ENCODE results near the gene DNAH17. TPM values are rescaled to one million over a fixed set of nuclear protein-coding genes. Genes with fewer than 3 reads are reported as not detected.

The DNAH17 gene
- total RNA-seq, 2 donors from 2014 or later = 0.13 to 0.64 TPM

DNA sequence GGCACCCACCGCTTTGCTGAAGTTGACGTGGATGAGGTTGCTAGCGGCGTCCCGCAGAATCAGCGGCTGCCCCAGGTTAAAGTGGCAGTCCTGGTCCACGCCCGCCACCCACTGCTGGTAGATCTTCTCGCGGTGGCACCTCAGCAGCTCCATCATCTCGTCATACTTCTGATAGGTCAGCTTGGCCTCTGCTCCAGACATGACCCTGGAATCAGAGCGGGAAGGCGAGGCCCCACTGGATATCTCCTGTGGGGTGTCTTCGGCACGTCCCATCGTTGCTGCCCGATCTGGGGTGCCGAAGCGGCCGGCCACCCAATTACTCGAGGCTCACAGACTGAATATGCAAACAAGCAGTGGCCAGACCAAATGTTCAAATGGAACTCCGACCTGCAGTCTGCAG is 16.5 kb downstream of the DNAH17 start:
- TF ChIP-seq, protein P1, sequence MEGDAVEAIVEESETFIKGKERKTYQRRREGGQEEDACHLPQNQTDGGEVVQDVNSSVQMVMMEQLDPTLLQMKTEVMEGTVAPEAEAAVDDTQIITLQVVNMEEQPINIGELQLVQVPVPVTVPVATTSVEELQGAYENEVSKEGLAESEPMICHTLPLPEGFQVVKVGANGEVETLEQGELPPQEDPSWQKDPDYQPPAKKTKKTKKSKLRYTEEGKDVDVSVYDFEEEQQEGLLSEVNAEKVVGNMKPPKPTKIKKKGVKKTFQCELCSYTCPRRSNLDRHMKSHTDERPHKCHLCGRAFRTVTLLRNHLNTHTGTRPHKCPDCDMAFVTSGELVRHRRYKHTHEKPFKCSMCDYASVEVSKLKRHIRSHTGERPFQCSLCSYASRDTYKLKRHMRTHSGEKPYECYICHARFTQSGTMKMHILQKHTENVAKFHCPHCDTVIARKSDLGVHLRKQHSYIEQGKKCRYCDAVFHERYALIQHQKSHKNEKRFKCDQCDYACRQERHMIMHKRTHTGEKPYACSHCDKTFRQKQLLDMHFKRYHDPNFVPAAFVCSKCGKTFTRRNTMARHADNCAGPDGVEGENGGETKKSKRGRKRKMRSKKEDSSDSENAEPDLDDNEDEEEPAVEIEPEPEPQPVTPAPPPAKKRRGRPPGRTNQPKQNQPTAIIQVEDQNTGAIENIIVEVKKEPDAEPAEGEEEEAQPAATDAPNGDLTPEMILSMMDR (conservative IDR thresholded peaks at IDR 0.05) = no peak
- H3K27ac ChIP-seq (ENCODE audit: low read depth, low read length) = no peak overlapping the region
- DNase-seq = no peak
- no peaks in the 10 kb centered on the region for H3K4me1 ChIP-seq (ENCODE audit: control insufficient read depth, insufficient read depth, low read length)
- 95 to 97% methylated on average over 19 to 22 of the region's 22 CpGs for WGBS, 2 experiments (ENCODE audit: insufficient coverage in 1 of 2, insufficient read length in 1 of 2)
- H3K27me3 Mint-ChIP-seq (ENCODE audit: insufficient read depth) = peaks cover 2% of the 10 kb centered on the region
- no peak overlapping the region for H3K9ac ChIP-seq (ENCODE audit: extremely low read depth, low read length, poor library complexity, severe bottlenecking)
- no peaks in the 10 kb centered on the region for H3K36me3 Mint-ChIP-seq (ENCODE audit: low read depth)
- H3K36me3 ChIP-seq (ENCODE audit: control insufficient read depth, insufficient read depth, low read length) = no peaks in the 10 kb centered on the region
- H3K4me1 Mint-ChIP-seq = no peaks in the 10 kb centered on the region
- H3K9me3 Mint-ChIP-seq = no peaks in the 10 kb centered on the region
- no peaks in the 10 kb centered on the region for H3K27me3 ChIP-seq (ENCODE audit: control insufficient read depth, insufficient read depth, low read length, poor library complexity, severe bottlenecking)
- no peak overlapping the region for H3K4me3 ChIP-seq (ENCODE audit: low read length)
- no peaks in the 10 kb centered on the region for H3K9me3 ChIP-seq (ENCODE audit: control insufficient read depth, low read length)
- H3K4me3 Mint-ChIP-seq = no peak overlapping the region
- H3K27ac Mint-ChIP-seq = no peak overlapping the region

DNA sequence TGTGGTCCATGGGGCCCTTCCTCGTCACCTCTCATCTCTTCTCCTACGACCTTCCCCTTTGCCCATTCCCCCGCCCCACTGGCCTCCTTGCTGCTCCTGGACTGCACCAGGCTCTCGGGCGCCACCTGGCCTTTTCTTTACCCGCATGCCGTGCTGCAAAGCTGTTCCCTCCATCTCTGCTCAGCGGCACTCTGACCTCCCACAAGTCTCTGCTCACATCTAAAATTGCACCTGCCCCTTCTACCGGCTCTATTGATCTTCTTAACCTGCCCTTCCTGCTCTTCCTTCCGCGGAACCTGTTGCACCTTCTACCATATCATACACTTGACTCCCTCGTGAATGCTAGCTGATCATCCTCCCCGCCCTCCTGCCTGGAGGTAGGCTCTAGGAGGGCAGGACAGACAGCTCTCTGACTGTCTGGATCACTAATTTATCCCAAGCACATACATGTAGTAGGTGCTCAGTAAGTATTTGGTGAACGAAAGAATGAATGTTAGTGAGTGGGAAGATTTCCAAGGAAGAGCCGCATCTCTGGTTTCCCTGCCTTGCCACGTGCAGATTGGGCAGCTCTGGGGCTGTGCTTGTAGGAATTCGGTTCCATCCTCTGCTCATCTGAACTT is 17.3 kb downstream of the DNAH17 start:
- Mint-ChIP-seq H3K27ac (no peak overlapping the region), H3K4me3 (no peak overlapping the region), H3K4me1 (no peaks in the 10 kb centered on the region), H3K27me3 (ENCODE audit: insufficient read depth) (no peaks in the 10 kb centered on the region), H3K9me3 (no peaks in the 10 kb centered on the region), H3K36me3 (ENCODE audit: low read depth) (no peaks in the 10 kb centered on the region)
- WGBS, 2 experiments (ENCODE audit: insufficient coverage in 1 of 2, insufficient read length in 1 of 2) = 72 to 75% methylated on average over 10 to 17 of the region's 17 CpGs
- Histone ChIP-seq H3K4me3 (ENCODE audit: low read length) (no peak overlapping the region), H3K27me3 (ENCODE audit: control insufficient read depth, insufficient read depth, low read length, poor library complexity, severe bottlenecking) (no peaks in the 10 kb centered on the region), H3K9ac (ENCODE audit: extremely low read depth, low read length, poor library complexity, severe bottlenecking) (no peak overlapping the region), H3K36me3 (ENCODE audit: control insufficient read depth, insufficient read depth, low read length) (no peaks in the 10 kb centered on the region), H3K27ac (ENCODE audit: low read depth, low read length) (no peak overlapping the region), H3K9me3 (ENCODE audit: control insufficient read depth, low read length) (no peaks in the 10 kb centered on the region), H3K4me1 (ENCODE audit: control insufficient read depth, insufficient read depth, low read length) (no peaks in the 10 kb centered on the region)
- peak; percentile 89 for DNase-seq
- TF ChIP-seq, protein P1 (conservative IDR thresholded peaks at IDR 0.05) = peak; percentile 64

DNA sequence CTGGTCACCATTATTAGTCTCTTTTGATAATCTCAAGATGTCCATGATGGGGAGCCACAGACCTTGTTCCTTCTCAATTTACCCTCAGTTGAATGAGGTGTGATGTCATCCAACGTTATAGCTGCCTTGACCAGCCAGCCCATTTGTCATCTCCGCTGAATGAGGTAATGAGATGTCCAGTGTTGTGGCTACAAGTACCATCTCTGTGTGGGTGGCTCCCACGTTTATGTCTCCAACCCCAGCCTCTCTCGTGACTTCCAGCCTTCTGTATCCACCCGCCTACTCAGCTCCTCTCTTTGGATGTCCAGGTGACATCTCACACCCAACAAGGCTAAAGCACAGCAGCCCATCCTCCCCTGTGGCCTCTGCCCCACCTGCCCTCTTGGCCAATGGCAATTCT is 18.2 kb downstream of the DNAH17 start:
- Histone ChIP-seq H3K9me3 (ENCODE audit: control insufficient read depth, low read length) (no peaks in the 10 kb centered on the region), H3K36me3 (ENCODE audit: control insufficient read depth, insufficient read depth, low read length) (no peaks in the 10 kb centered on the region), H3K9ac (ENCODE audit: extremely low read depth, low read length, poor library complexity, severe bottlenecking) (no peak overlapping the region), H3K4me3 (ENCODE audit: low read length) (no peak overlapping the region), H3K27ac (ENCODE audit: low read depth, low read length) (no peak overlapping the region), H3K4me1 (ENCODE audit: control insufficient read depth, insufficient read depth, low read length) (no peaks in the 10 kb centered on the region), H3K27me3 (ENCODE audit: control insufficient read depth, insufficient read depth, low read length, poor library complexity, severe bottlenecking) (no peaks in the 10 kb centered on the region)
- TF ChIP-seq, protein P1 (conservative IDR thresholded peaks at IDR 0.05) = no peak
- H3K4me1 Mint-ChIP-seq = no peaks in the 10 kb centered on the region
- no peak overlapping the region for H3K4me3 Mint-ChIP-seq
- H3K36me3 Mint-ChIP-seq (ENCODE audit: low read depth) = no peaks in the 10 kb centered on the region
- H3K27me3 Mint-ChIP-seq (ENCODE audit: insufficient read depth) = no peaks in the 10 kb centered on the region
- H3K27ac Mint-ChIP-seq = no peak overlapping the region
- no peak for DNase-seq
- WGBS, 2 experiments (ENCODE audit: insufficient coverage in 1 of 2, insufficient read length in 1 of 2) = 87 to 98% methylated on average over 5 of the region's 5 CpGs
- no peaks in the 10 kb centered on the region for H3K9me3 Mint-ChIP-seq

Data from endodermal cell (in vitro differentiated cells).